HFF-Myc (cell line): Measurements from ENCODE around the gene PIGR.

Experiments used
- DNase-seq: peaks from one replicate; pipeline ENCODE4 v3.0.0-alpha.2; 2011; ENCODE audit warnings: low read depth; ENCODE audit errors: extremely low read depth
- H3K4me3 ChIP-seq: replicated peaks from 2 replicates; pipeline ENCODE4 v1.5.1; 2011; ENCODE audit warnings: low read depth, mild to moderate bottlenecking, control low read depth, low read length
- CTCF ChIP-seq: IDR thresholded peaks from 2 replicates; pipeline ENCODE4 v1.5.1; 2012; ENCODE audit warnings: mild to moderate bottlenecking, low read depth, low read length, control low read depth; ENCODE audit errors: missing control alignments

The PIGR gene

GRCh38 chr1:206946261-206946660, at the start of gene PIGR:
TSS of gene PIGR (minus strand) at chr1:206946466. CDS start at chr1:206940531, 5,935 bp downstream.
- DNase-seq: no peak
- no peak within 1 kb of the TSS for H3K4me3 ChIP-seq
- no peak for TF ChIP-seq CTCF

GRCh38 chr1:206992790-206993189, 46.5 kb upstream of the PIGR start:
- no peak for DNase-seq
- H3K4me3 ChIP-seq: no peak overlapping the region
- TF ChIP-seq CTCF: no peak

- no peak for DNase-seq
- no peak for TF ChIP-seq CTCF
- H3K4me3 ChIP-seq: no peak overlapping the region
These were observed 41.6 kb upstream of the PIGR start for GRCh38 chr1:206987873-206988272.

GRCh38 chr1:206986885-206987284, 40.6 kb upstream of the PIGR start:
- H3K4me3 ChIP-seq: no peak overlapping the region
- no peak for DNase-seq
- TF ChIP-seq CTCF: no peak

- no peak overlapping the region for H3K4me3 ChIP-seq
- no peak for DNase-seq
- no peak for TF ChIP-seq CTCF
These were observed 40.1 kb upstream of the PIGR start for GRCh38 chr1:206986402-206986801.

- no peak for DNase-seq
- no peak for TF ChIP-seq CTCF
- H3K4me3 ChIP-seq: no peak overlapping the region
These were observed 39.0 kb upstream of the PIGR start for GRCh38 chr1:206985162-206985749.

GRCh38 chr1:206982216-206982615, 36.0 kb upstream of the PIGR start:
- TF ChIP-seq CTCF: peak; percentile 83
- H3K4me3 ChIP-seq: no peak overlapping the region
- DNase-seq: no peak
